Measurements from ENCODE around the gene TRPM5.

DNA sequence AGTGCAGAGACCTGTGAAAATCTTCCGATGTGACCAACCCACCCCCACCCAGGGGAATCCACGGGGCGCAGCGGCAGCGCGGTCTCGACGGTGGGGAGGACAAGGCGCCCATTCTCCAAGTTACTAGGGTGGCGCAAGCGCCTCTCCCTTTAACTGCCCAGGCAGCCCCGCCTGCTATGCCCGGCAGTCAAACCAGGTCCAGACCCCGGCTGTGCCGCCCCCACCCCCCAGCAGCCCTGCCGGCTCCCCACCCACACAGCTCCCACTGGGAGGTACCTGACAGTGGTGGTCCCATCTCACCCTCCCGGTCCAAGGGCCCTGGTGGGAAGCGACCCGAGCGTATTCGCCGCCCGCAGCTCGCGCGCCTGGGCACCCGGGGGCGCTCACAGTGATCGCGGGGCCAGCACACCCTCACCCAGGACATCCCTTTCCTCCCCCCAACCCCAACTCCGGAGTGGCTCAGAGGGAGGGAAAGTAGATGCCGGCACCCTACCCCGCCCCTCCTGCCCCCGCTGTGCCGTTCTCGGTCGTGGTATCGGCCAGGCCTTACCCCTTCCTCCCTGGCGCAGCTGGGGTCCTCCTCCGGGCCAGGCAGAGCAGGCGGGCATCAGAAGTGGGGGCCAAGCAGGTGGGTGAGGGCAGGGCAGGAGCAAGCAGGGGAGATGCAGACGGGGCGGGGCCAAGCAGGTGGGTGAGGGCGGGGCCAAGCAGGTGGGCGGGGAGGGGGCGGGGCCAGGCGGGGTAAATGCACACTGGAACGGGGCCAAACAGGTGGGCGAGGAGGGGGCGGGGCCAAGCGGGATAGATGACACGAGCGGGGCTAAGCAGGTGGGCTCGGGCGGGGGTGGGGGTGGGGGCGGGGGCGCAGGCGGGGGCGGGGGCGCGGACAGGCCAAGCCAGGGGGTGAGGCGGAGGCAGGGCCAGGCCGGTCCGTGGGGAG lies at the start of gene TRPM5:
- TF ChIP-seq CTCF (IDR thresholded peaks at IDR 0.05; ENCODE audit: insufficient read depth, low read length): no peak
- TF ChIP-seq POLR2AphosphoS5 (IDR thresholded peaks at IDR 0.05; ENCODE audit: low read depth): no peak
- no peak for TF ChIP-seq GABPA (IDR thresholded peaks at IDR 0.05; ENCODE audit: low read depth)
- TF ChIP-seq SPI1 (IDR thresholded peaks at IDR 0.05; ENCODE audit: borderline replicate concordance, low read depth): no peak
- TF ChIP-seq REST (IDR thresholded peaks at IDR 0.05; ENCODE audit: insufficient replicate concordance, low read depth): no peak

All from HL-60 (cell line).